GM18511 (cell line): ENCODE results near the gene PHF12.

ENCODE experiments used
- ATAC-seq: cut with Tn5 transposase; IDR thresholded peaks from one replicate; pipeline ENCODE4 v1.9.1; 2021; ENCODE audit warnings: mild to moderate bottlenecking, moderate library complexity; ENCODE audit not compliant: unreplicated experiment

PHF12 gene

DNA sequence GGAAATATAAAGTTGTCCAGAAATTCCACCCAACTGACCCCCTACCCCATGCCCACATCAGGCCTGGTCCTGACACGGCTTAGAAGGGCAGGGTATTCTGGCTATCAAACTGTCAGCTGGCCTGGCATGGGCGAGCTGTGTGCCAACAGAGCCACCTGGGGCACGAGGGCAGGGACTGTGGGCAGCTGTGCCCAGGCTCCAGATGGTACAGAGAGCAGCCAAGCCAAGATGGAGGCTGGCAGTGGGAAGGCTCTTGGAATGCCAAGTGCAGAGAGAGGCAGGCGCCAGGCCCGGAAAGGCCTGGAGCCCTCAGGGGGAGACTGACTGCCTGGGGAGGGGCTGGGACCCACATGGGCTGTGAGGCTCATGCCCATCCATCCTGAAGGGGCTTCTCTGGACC is 24.3 kb upstream of the PHF12 start:
- no peak for ATAC-seq

DNA sequence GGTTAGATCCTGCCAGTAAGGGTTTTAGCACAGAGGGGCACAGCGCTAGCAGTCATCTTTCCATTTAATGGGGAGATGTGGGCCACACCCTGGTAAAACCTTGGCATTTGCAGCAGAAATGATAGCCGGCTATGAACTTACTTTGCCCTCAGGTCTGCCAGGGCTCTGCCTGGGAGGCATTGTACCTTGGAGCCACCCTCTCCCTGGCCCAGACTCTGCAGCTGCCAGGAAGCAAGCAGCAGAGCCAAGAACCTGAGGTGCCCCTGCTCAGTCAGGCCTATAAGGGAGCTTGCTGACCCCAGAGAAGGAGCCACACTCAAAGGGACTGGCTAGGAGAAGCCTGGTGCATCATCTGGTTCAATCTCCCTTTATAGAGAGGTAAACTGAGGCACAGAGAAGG is 23.7 kb upstream of the PHF12 start:
- no peak for ATAC-seq

DNA sequence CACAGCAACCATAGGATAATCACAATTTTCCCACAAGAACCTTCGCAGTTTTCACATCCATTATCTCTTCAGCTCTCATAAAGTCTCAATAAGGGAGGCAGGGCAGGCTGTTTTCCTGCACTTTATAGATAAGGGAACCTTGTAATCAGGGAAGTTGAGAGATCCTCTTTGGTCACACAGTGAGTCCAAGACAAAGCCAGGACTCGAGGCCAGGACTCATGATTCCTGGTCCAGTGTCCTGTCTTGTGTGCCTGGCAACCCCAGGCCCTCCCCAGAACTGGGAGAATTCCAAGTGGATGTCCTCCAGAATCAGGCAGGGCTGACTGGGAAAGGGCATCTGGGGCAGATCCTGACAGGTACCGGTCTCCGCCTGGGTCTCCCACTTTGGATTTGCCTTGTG is 23.1 kb upstream of the PHF12 start:
- no peak for ATAC-seq

DNA sequence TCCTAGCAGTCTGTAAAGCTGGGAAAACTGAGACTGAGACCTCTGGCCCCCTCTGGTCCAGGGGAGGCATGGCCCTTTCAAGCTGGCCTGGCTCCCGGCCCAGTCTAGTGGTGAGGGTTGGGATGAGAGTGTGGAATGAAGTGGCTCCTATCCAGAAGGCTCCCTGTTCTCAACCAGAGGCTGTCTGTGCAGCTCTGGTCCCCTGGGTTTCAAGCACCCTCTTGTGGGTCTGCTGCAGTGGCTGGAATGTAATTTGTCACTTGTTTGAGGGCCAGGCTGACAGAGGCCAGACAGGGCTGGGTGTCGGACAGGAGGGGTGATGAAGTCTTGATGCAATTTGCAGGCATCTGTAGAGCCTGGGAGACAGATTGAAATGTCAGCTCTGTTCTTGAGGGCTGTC is 22.1 kb upstream of the PHF12 start:
- no peak for ATAC-seq

DNA sequence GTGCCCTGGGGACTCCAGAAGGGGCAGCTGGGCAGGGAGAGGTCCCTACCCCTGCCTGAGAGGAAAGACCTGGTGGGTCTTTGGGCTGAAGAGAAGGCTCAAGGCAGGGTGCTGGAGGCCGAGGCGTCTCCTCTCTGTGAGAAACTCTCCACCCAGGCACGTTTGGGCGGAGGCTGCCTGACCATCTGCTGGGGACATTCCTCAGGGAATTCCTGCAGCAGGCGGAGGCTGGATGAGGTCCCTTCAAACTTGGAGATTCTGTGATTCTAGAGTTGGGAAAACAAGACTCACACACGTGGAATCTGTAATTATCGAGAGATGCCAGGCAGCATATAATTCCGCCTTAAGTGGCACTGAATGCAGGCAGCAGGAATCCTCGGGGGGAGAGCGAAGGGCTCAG is 21.1 kb upstream of the PHF12 start:
- ATAC-seq: no peak

DNA sequence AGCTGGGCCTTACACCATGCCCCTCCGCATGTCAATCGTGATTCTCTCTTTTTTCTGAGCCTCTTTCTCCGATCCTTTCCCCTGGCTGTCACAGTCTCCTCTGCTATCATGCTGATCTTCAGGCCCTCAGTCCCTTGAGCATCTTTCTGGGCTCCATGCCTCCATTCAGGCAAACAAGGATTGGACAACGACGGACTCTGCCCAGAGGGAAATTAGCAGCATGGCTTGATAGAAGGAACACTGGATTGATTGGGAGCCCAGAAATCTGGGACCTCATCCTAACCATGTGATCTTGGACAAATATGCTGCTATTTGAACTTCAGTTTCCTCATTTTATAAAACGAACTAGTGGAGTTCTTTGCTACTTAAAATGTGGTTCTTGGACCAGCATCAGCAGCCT is 19.6 kb upstream of the PHF12 start:
- ATAC-seq: no peak

DNA sequence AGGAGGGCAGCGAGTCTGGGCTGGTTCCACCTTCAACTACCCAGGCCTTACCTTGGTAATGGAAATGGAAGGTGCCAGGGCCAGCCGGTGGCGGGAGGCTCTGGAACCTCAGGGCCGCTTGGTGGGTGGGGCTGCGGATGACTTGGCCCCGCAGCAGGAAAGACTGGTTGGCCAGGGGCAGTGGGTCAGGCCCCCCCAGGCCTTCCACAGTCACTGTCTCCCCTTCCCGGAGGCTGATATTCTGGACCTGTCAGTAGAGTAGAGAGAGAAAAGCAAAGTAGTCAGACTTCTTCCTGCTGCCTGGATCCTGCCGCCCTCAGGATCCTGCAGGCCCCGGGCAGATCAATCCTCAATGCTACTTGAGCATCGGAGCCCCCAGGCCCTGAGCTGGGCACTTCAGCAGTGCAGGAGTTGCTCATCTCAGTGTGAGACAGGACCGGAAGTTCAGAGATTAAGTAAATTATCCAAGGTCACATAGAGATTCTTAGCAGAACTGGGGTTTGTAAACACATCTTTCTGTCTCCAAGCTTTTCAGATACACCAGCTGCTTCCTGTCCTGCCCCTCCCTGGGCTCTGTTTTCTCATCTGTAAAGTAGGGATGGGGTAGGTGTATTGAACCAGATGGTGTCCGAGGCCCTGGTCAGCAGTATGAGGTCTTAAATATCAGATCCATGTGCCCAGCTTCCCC is 18.5 kb upstream of the PHF12 start:
- ATAC-seq: no peak

DNA sequence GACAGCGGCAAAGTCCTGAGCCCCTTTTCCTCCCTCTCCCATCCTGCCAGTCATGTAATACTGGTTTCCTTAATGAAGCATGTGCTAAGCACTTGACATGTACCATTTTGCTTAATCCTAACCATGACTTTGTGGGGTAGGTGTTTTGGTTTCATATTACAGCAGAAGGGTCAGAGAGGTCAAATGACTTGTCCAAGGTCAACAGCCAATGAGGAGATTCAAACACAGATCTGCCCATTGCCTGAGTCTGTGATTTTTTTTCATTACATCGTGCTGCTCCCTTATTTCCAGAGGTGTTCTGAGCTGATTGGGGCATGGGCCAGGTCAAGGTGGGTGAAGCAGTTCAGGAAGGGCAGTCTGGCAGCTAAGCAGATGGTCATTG is 17.6 kb upstream of the PHF12 start:
- no peak for ATAC-seq

DNA sequence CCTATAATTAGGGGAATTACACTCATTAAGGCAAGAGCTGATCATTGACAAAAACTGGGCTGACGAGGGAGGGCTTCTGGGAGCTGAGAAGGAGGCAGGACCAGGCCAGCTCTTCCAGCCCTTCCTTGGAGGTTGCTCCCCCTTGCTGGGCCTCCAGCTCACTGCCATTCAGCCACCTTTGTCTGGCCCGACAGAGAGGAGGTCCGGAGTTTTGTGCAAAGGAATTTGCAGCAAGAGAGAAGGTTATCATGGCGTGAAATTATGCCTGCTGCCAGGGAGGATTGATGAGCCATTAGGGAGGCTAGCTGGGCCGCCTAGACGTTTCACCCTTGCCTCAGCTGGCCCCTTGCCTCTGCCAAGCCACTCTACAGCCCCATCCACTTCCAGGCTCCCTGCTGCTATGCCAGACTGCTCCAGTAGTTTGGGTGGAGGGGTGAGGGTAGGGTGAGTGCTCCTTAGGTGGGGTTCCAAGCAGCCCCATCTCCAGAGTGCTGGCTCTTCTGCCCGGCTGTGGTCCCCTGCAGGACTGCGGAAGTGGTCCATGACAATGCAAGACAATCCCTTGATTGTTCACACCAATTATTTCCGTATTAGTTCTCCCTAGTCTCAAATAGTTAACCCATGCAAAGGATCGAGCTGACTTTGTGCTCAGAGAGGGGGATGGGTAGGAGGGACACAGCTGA is 17.1 kb upstream of the PHF12 start:
- no peak for ATAC-seq

DNA sequence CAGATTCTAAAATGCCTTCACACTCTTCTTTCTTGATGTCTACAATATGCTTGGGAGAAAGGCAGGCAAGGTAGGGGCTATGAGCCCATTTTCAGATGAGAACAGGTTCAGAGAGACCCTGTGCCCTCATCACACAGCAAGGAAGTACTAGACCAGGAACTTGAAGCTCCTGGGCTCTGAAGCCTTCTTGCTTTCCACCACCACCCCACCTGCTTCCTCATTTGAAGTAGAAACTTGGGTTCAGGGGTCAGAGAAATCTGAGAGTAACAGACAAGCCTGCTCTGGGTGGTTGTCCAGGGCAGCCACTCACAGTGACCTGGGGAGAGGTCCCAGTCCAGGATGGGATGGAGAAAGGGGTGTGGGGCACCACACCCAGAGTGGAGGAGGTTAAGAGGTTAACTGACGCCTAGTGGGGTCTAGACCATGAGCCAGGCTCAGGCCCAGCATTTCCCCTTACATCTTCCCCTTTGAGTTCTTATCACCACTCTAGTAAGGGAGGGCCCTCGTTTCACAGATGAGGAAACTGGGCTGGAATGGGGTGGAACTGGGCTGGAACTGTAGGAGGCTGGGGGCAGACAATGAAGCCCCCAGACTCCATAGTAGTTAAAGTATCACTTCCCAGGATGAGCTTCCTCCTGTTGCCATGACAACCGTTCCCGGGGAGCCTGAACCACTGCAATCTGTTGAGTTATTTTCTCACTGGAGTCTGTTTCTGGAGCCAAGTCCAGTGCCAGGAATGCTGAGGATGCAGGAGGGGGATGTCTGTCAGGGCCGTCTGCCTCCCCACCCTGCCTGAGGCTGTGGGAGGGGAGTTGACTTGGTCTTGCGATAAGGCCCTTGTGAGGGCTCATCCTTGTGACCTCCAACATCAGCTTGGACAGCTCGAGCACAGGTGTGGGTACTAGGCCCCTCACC is 16.2 kb upstream of the PHF12 start:
- no peak for ATAC-seq

DNA sequence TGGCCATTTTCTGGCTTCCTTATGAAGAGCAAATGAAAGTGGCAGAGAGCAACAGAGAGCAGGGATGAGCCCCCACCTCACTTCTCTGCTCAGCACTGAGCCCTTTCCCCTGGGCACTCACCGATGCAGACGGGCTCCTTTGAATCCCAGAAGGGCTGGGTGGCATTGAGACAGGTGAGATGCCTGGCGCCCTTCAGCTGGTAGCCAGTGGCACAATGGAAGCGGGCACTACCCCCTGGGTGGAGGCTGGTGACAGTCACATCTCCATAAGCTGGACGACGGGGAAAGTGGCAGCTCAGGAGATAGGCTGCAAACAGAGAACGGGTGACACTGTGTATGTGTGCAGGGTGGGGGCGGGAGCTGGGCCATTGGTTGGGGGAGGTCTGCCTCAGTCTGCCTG is 12.5 kb upstream of the PHF12 start:
- no peak for ATAC-seq

DNA sequence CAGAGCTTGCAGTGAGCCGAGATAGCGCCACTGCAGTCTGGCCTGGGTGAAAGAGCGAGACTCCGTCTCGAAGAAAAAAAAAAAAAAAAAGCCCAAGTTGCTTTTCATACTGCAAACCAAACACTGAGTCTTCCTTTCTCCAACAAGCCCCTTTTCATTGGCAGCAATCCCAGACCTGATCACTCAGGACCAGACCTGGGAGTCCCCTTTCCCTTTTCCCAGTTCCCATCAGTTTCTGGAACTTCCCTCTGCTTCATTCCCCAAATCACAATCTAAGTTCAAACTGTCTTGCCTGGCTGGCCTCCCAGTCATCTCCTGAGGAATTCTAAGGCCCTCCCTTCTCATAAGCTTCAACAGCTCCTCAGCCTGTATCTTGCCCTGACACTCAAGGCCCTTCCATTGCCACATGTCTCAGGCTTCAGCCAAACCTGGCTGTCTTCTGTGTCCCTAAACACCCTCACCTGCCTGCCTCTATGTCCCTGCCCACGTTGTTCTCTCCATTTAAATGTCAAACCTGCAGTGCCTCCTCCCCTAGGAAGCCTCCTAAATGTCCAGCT is 11.8 kb upstream of the PHF12 start:
- ATAC-seq: no peak

DNA sequence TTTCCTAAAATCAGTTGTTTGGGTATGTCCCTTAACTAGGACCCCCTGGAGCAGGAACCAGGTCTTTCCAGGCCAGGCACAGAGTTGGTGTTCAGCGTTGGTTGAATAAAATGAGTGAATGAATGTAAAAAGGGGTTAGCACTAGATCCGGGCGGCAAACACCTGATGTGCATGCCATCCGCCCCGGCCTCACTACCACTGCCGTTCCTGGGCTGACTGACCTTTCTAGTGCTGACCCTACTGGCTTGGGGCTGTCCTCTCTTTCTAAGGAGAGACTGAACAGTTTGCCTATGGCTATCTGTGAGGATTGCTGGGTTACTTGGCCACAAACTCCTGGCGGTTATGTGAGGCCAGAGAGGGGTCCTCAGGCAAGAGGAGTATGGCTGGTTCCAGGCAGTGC is 10.1 kb upstream of the PHF12 start:
- ATAC-seq: no peak

DNA sequence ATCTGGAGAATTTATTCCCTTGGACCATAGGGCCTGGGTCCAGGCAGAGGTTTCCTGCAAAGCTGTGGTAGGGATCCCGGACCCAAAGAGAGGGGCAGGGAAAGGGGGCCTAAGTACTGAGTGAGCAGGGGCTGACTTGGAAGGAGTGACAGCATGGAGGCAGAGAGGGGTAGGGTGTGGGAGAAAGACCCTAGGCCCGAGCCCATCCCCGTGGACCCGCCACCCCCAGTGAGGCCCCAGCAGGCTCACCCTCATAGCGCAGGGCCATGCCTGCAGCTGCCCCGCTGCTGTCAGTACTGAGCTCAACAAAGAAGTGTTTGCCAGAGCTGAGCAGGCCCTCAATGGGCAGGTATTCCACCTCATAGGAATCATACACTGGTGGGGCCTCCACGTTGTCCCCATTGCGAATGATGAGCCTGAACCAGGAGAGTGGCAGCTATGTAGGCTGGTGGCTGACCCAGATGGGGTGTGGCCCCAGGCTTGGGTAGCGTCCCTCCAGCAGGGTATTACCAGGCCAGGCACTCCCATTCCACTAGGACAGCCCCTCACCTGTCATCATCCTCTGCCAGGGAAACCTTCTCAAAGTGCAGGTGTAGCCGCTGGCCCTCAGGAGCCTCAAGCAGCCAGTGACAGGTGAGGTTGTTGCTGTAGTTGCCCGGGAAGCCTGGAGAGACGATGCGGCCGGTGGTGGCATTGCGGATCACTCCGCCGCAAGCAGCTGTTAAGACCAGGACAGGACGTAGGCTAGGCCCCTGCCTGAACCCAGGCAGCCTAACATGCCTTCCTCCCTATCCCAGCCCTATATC is 9.1 kb upstream of the PHF12 start:
- ATAC-seq: no peak

DNA sequence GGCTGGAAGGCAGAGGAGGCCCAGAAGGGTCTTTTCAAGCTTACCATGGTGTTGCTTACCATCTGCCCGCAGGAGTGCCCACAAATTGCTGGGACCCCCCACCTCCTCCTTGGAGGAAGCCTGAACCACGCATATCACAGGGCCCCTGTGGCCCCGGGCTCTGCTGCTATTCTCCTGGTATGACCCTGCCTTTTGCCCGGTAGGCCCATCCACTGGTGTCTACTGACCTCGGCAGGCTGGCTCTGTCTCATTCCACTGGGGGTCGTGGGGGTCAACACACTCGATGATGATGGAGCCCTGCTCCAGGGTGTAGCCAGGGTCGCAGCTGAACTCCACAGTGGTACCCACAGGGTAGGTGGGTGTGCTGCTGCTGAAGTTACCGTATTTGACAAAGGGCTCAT is 8.2 kb upstream of the PHF12 start:
- no peak for ATAC-seq

DNA sequence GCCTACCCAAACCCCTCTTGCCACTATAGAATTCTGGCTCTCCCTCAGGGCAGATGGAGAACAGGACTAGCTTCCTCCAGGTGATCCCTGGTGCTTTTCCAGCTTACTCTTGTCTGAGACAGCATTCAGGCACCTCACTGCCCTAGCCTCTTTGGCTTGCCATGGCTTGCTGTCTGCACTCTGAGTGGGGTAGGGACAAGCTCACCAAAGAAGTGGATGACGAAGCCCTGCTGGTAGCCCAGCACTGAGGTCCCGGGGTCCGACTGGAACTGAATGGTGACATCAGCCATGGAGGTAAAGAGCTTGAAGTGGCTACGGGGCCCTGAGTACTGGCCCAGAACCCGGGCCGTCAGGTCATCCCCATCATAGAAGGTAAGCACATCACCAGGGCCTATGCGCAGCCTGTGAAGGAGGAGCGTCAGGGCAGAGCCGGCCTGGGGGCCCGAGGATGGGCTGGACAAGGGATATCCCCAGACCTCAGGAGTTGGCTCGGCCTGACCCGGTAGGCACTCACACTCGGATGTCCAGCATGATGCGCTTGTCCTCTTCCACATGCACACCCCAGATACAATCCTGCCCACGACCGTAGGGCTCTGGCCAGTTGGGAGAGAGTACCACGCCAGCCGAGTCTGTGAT is 7.6 kb upstream of the PHF12 start:
- ATAC-seq: no peak

DNA sequence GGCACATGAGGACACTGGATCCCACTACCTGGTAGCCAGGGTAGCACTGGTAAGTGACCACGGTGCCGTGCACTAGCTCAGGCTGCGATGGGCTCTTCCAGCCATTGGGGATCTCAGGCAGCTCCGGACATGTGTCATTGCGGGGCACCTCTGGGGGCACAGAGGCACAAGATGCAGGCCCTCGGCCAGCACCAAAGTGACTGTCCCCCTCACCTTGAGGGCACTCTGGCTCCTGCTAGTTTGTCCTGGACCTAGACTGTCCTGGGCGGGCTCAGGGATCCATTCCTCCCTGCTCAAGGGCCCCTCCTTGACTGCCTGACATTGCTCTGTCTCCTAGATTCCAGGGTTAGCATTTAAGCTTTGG is 6.7 kb upstream of the PHF12 start:
- no peak for ATAC-seq

DNA sequence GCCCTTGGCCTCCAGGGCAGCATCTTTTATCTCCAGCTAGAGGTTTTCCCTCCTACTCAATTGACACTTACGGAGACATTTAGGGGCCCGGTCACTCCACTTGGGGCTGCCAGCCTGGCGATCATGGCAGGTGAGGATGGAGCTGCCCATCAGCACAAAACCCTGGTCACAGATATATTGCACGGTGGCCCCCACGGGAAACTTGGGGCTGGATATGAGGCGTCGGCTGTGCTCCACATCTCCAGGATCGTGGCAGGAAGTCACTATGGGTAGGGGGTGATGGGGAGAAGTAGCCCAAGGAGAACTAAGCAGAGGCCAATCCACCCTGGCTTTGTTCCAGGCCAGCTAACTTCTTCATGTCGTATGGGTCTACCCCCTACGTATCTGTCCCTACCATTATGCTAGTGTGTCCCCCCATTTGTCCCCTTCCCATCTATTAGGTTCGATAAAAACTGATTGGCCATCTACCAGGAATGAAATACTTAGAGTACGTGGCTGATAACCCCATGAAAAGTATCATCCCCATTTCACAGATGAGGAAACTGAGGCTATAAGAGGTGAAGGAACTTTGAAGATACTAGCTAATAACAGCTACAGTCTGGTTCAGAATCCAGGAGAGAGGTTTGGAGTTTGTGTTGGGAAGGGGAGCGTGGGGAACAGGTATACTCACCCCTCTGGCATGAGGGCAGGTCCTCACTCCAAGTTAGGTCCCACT is 6.1 kb upstream of the PHF12 start:
- no peak for ATAC-seq

DNA sequence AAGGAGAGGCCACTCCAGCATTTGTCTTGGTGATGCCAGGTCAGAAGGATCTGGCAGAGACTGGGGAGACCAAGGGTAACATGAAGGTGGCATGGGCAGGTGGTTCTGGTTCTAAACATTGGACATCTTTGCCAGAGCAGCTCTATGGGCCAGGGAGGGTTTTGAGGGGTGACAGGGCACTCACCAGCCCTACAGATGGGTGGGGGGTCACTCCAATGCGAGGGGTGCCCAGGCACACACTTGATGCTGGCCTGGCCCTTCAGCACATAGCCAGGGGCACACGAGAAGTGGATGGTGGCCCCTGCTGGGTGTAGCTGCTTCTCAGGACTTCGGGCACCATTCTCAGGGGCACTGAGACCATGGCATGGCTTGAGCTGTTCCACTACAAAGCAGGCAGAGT is 5.5 kb upstream of the PHF12 start:
- ATAC-seq: no peak

DNA sequence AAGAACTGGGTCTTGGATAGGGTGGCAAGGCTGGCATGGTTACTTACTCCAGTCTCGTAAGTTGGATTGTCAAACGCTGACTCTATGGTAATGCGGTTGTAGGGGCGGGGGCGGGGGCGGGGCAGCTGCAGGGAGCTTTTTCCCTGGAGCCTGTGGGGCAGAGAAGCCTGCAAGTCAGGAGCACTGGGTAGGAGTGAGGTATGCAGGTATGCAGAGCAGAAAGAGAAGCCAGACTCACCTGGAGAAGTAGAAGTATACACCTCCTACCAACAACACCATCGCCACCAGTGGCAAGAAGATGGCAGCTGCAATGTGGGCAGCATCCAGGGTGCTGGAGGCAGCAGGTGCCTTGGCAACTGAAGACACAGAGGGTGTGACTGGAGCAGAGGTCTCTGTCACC is 4.8 kb upstream of the PHF12 start:
- ATAC-seq: no peak
